OCI-LY7 (cell line): Measurements from ENCODE around the gene SMIM27. TPM values are rescaled to one million over a fixed set of nuclear protein-coding genes. Genes with fewer than 3 reads are reported as not detected.
A peak's percentile ranks its signal among the peaks of the same experiment; 100 is the strongest.

Experiments used
- BruUV-seq: library from RNA; stranded (reverse); fragments of 400-500 nt; replicated peaks from 2 replicates; lab custom pipeline; 2021; lab: Mats Ljungman, UMichigan
- CTCF ChIA-PET: fragments of 300-600 bp; sonication (Branson Sonifier 250); formaldehyde crosslinking; loops from one replicate; lab custom pipeline; 2022; ENCODE audit warnings: antibody characterized with exemption; ENCODE audit not compliant: unreplicated experiment; lab: Charles Lee
- POLR2A ChIA-PET: fragments of 300-600 bp; sonication (Branson Sonifier 250); formaldehyde crosslinking; loops from one replicate; lab custom pipeline; 2022; ENCODE audit warnings: antibody characterized with exemption; lab: Charles Lee
- DNase-seq: peaks from one replicate; pipeline ENCODE4 v3.0.0-alpha.2; 2015; ENCODE audit warnings: low spot score
- H2AFZ ChIP-seq: fragments of 200-600 bp; sonication (generic), shearing (Covaris generic); 2 replicates; pipeline ENCODE4 v1.6.1; 2014; ENCODE audit warnings: mild to moderate bottlenecking, antibody characterized with exemption, low read length, moderate library complexity
- H3K27ac ChIP-seq: fragments of 200-600 bp; sonication (generic); 2 replicates; pipeline ENCODE4 v1.5.1; 2014; ENCODE audit warnings: mixed run types, low read depth, mild to moderate bottlenecking, moderate library complexity, low read length, inconsistent platforms; ENCODE audit not compliant: poor library complexity, severe bottlenecking
- H3K36me3 ChIP-seq: fragments of 200-600 bp; sonication (generic); 2 replicates; pipeline ENCODE4 v1.6.1; 2014; ENCODE audit warnings: mild to moderate bottlenecking, antibody characterized with exemption, low read length, moderate library complexity, mixed read lengths; ENCODE audit not compliant: insufficient read depth
- H3K4me1 ChIP-seq: fragments of 200-600 bp; sonication (generic); 2 replicates; pipeline ENCODE4 v1.5.1; 2014; ENCODE audit warnings: mild to moderate bottlenecking, low read length; ENCODE audit not compliant: insufficient read depth, poor library complexity, severe bottlenecking
- H3K4me2 ChIP-seq: fragments of 200-600 bp; sonication (generic); 2 replicates; pipeline ENCODE4 v1.6.1; 2014; ENCODE audit warnings: mild to moderate bottlenecking, low read length
- H3K4me3 ChIP-seq: fragments of 200-600 bp; sonication (generic); 2 replicates; pipeline ENCODE4 v1.5.1; 2014; ENCODE audit warnings: mild to moderate bottlenecking, low read depth, low read length; ENCODE audit not compliant: poor library complexity, severe bottlenecking
- H3K79me2 ChIP-seq: fragments of 200-600 bp; sonication (generic); 2 replicates; pipeline ENCODE4 v1.6.1; 2016; ENCODE audit warnings: low read depth, mild to moderate bottlenecking, low read length, moderate library complexity, mixed read lengths; ENCODE audit not compliant: insufficient read depth
- H3K9me2 ChIP-seq: fragments of 200-600 bp; sonication (generic); 2 replicates; pipeline ENCODE4 v1.6.1; 2016; ENCODE audit warnings: mild to moderate bottlenecking, low read length, mixed read lengths; ENCODE audit not compliant: insufficient read depth
- H3K9me3 ChIP-seq: fragments of 200-600 bp; sonication (generic); 2 replicates; pipeline ENCODE4 v1.6.1; 2014; ENCODE audit warnings: mild to moderate bottlenecking, mixed run types, low read length, mixed read lengths
- H4K20me1 ChIP-seq: fragments of 200-600 bp; sonication (generic); 2 replicates; pipeline ENCODE4 v1.6.1; 2014; ENCODE audit warnings: mild to moderate bottlenecking, antibody characterized with exemption, low read length, moderate library complexity, mixed read lengths; ENCODE audit not compliant: insufficient read depth
- CTCF ChIP-seq: fragments of 200-600 bp; sonication (generic); conservative IDR thresholded peaks from 2 replicates; pipeline ENCODE4 v1.5.1; 2014; ENCODE audit warnings: mild to moderate bottlenecking, antibody characterized with exemption, low read length, moderate library complexity, mixed read lengths
- EZH2phosphoT487 ChIP-seq: fragments of 200-600 bp; sonication (generic); IDR thresholded peaks from 2 replicates; pipeline ENCODE4 v1.6.1; 2018; ENCODE audit warnings: low read depth, borderline replicate concordance, mild to moderate bottlenecking, mixed run types, antibody characterized with exemption, low read length, moderate library complexity, mixed read lengths
- intact Hi-C: fragments of 100-400 bp; cut with micrococcal nuclease; formaldehyde crosslinking; loops from one replicate; pipeline ENCODE4 v1.10.0; 2022; ENCODE audit not compliant: unreplicated experiment
- total RNA-seq, 2 experiments: library from RNA; depleted of rRNA in 1 of 2; stranded (reverse); fragments of >200 nt in 1 of 2; shearing (Covaris generic) in 1 of 2; gene quantifications; 2 replicates each; pipeline ENCODE4 v1.2.3, GENCODE V29; 2014 to 2022

SMIM27 gene
- total RNA-seq, 2 experiments from 2014 or later: 19.5 to 21.2 TPM

- DNase-seq: no peak
- no peaks in the 10 kb centered on the region for H3K9me2 ChIP-seq
- H3K27ac ChIP-seq: no peak overlapping the region
- peak overlapping the region; percentile 70 for H3K4me3 ChIP-seq
- ChIA-PET CTCF (interaction anchor here (0.9 to 1.1 kb wide), 2 partner anchors 140 to 146 kb away, joined by 3 to 4 read pairs; no protein-coding TSS in a partner anchor), POLR2A (interaction anchor here (1.0 to 1.6 kb wide), 3 partner anchors 13 to 57 kb away, joined by 3 to 7 read pairs (median 3); no protein-coding TSS in a partner anchor)
- H3K4me2 ChIP-seq: peak overlapping the region; percentile 62
- no TSS peak for BruUV-seq
- peaks cover 9% of the 10 kb centered on the region; the same call in 1 of the 2 replicates for H3K9me3 ChIP-seq
- peaks cover 15% of the 10 kb centered on the region for H3K4me1 ChIP-seq
- H4K20me1 ChIP-seq: no peaks in the 10 kb centered on the region
- no peaks in the 10 kb centered on the region for H3K36me3 ChIP-seq
- TF ChIP-seq EZH2phosphoT487: no peak
- no peak for TF ChIP-seq CTCF
- H3K79me2 ChIP-seq: no peaks in the 10 kb centered on the region
- intact Hi-C loops: loop anchor here (2.0 kb wide), 1 partner anchor 146 kb away; no protein-coding TSS in a partner anchor
- peak overlapping the region; percentile 76 for H2AFZ ChIP-seq
Measured at GRCh38 chr9:32524892-32525708, 27.0 kb upstream of the SMIM27 start.

GRCh38 chr9:32525709-32526030 lies 26.5 kb upstream of the SMIM27 start:
- Histone ChIP-seq H3K4me2 (peak overlapping the region; percentile 62), H4K20me1 (no peaks in the 10 kb centered on the region), H3K9me2 (no peaks in the 10 kb centered on the region), H3K4me1 (peaks cover 15% of the 10 kb centered on the region), H3K79me2 (no peaks in the 10 kb centered on the region), H3K4me3 (peak overlapping the region; percentile 70), H3K9me3 (peaks cover 9% of the 10 kb centered on the region; the same call in 1 of the 2 replicates), H3K36me3 (no peaks in the 10 kb centered on the region), H2AFZ (peak overlapping the region; percentile 76), H3K27ac (no peak overlapping the region)
- POLR2A ChIA-PET: interaction anchor here (1.0 to 1.6 kb wide), 4 partner anchors 14 to 56 kb away, joined by 3 to 7 read pairs (median 3); partner anchors contain the start of gene SMIM27
- no TSS peak for BruUV-seq
- intact Hi-C loops: loop anchor here (2.0 kb wide), 1 partner anchor 147 kb away; no protein-coding TSS in a partner anchor
- DNase-seq: no peak
- no peak for TF ChIP-seq EZH2phosphoT487
- CTCF ChIA-PET: interaction anchor here (0.9 to 1.1 kb wide), 2 partner anchors 141 to 147 kb away, joined by 3 to 4 read pairs; no protein-coding TSS in a partner anchor

- Histone ChIP-seq H3K27ac (no peak within 1 kb of the TSS), H3K79me2 (no peaks in the 10 kb centered on the region), H3K4me1 (peaks cover 15% of the 10 kb centered on the region), H3K9me2 (no peaks in the 10 kb centered on the region), H2AFZ (peak within 1 kb of the TSS; percentile 76), H4K20me1 (no peaks in the 10 kb centered on the region), H3K36me3 (no peaks in the 10 kb centered on the region), H3K9me3 (peaks cover 9% of the 10 kb centered on the region; the same call in 1 of the 2 replicates), H3K4me2 (peak within 1 kb of the TSS; percentile 62), H3K4me3 (peak within 1 kb of the TSS; percentile 70)
- BruUV-seq: no TSS peak
- intact Hi-C loops: no loop called here
- ChIA-PET CTCF (interaction anchor here (0.5 to 1.1 kb wide), 6 partner anchors 25 to 147 kb away, joined by 3 to 4 read pairs (median 3); no protein-coding TSS in a partner anchor), POLR2A (interaction anchor here (0.6 to 1.6 kb wide), 8 partner anchors 13 to 56 kb away, joined by 3 to 7 read pairs (median 4); partner anchors contain the start of genes NDUFB6 and SMIM27)
- peak; percentile 71 for DNase-seq
- TF ChIP-seq CTCF (peak; percentile 75), EZH2phosphoT487 (no peak)
Measured at GRCh38 chr9:32526041-32526706, 26.0 kb upstream of the SMIM27 start, which contains the start of gene RIGI. TSS of gene RIGI (minus strand) at chr9:32526196. CDS start at chr9:32526166, 30 bp downstream.
